Measurements from ENCODE around the gene FBXO47. TPM values are rescaled to one million over a fixed set of nuclear protein-coding genes. Genes with fewer than 3 reads are reported as not detected.
"Not testable (repeated sequence)": the region's sequence is repeated elsewhere in the genome, so short reads cannot be mapped to it uniquely, and the experiment has no call there.

FBXO47 gene
- total and polyA plus RNA-seq, 2 of the 13 experiments (the other 11 are each of a cell fraction or from before 2014, with no cell fraction given): not detected

DNA sequence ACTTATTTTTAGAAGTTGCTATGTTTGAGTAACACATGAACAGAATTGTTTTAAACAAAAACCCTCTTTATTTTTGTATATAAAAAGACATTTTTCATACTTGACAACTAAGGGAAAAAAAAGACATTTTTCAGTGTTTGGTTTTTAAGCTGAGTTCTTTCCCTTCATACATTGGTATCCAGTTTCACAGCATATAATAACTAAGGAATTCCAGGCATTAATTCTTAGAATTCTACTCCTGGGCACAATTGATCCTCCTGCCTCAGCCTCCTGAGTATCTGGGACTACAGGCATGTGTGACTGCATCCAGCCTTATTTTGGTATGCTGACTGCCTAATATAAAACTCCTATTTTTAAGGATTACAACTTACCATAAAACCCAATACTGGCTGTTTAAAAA, 8.4 kb downstream of the FBXO47 start (continued):
- TF ChIP-seq, protein P1, sequence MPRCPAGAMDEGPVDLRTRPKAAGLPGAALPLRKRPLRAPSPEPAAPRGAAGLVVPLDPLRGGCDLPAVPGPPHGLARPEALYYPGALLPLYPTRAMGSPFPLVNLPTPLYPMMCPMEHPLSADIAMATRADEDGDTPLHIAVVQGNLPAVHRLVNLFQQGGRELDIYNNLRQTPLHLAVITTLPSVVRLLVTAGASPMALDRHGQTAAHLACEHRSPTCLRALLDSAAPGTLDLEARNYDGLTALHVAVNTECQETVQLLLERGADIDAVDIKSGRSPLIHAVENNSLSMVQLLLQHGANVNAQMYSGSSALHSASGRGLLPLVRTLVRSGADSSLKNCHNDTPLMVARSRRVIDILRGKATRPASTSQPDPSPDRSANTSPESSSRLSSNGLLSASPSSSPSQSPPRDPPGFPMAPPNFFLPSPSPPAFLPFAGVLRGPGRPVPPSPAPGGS (CRISPR knock-in tag; IDR thresholded peaks at IDR 0.05): no peak
- TF ChIP-seq ZNF292 (CRISPR knock-in tag; IDR thresholded peaks at IDR 0.05; ENCODE audit: borderline replicate concordance, low read depth): no peak

- DNase-seq (ENCODE audit: low spot score) (no peak), FAIRE-seq (no peak), ATAC-seq (no peak)
- H3K27me3 ChIP-seq (ENCODE audit: control insufficient read depth in 1 of 2, insufficient read depth in 2 of 2, low read length in 2 of 2): no peaks in the 10 kb centered on the region
- ChIA-PET CTCF (ENCODE audit: low intra/inter-chr PET ratio, low total read pairs) (no interaction called here), POLR2A (no interaction called here)
- WGBS (ENCODE audit: low lambda C conversion rate): 0% methylated on average over 1 of the region's 1 CpG
- in situ Hi-C loops (cut with HindIII; ENCODE audit: extremely low pct_ligation_motif_present, low pct_unique_long_range_greater_than_20kb): no loop called here
- no peaks in the 10 kb centered on the region for H3K36me3 ChIP-seq (replicated peaks in 1 of 2; ENCODE audit: control insufficient read depth in 1 of 2, insufficient read depth in 2 of 2, low read length in 2 of 2)
- H4K20me1 ChIP-seq (ENCODE audit: insufficient read depth, low read length): no peaks in the 10 kb centered on the region
- no peak for TF ChIP-seq FOXP1 (IDR thresholded peaks at IDR 0.05)
- TF ChIP-seq FOXP1 (CRISPR knock-in tag; IDR thresholded peaks at IDR 0.05): no peak
- no peak for TF ChIP-seq SP2 (CRISPR knock-in tag; IDR thresholded peaks at IDR 0.05)
- no peak for TF ChIP-seq JUND (CRISPR knock-in tag; IDR thresholded peaks at IDR 0.05)
- no peak for TF ChIP-seq EHMT2 (IDR thresholded peaks at IDR 0.05; ENCODE audit: borderline replicate concordance, low read depth, low read length)
- TF ChIP-seq ZNF44 (CRISPR knock-in tag; IDR thresholded peaks at IDR 0.05): no peak
- no peak for TF ChIP-seq ZMAT5 (CRISPR knock-in tag; IDR thresholded peaks at IDR 0.05; ENCODE audit: borderline replicate concordance, low read depth)
- TF ChIP-seq ZNF546 (CRISPR knock-in tag; conservative IDR thresholded peaks at IDR 0.05): no peak
- TF ChIP-seq ZFX (CRISPR knock-in tag; IDR thresholded peaks at IDR 0.05; ENCODE audit: low read depth): no peak
- no peak for TF ChIP-seq FOSL1 (CRISPR knock-in tag; IDR thresholded peaks at IDR 0.05; ENCODE audit: borderline replicate concordance)
- no peak for TF ChIP-seq ZNF781 (CRISPR knock-in tag; IDR thresholded peaks at IDR 0.05; ENCODE audit: borderline replicate concordance, not compliant biosample characterization)
- TF ChIP-seq ZSCAN12 (CRISPR knock-in tag; IDR thresholded peaks at IDR 0.05): no peak
- TF ChIP-seq, protein P2, sequence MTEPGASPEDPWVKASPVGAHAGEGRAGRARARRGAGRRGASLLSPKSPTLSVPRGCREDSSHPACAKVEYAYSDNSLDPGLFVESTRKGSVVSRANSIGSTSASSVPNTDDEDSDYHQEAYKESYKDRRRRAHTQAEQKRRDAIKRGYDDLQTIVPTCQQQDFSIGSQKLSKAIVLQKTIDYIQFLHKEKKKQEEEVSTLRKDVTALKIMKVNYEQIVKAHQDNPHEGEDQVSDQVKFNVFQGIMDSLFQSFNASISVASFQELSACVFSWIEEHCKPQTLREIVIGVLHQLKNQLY (CRISPR knock-in tag; IDR thresholded peaks at IDR 0.05): no peak
- no peak for TF ChIP-seq KDM5B (CRISPR knock-in tag; IDR thresholded peaks at IDR 0.05; ENCODE audit: borderline replicate concordance)
- BruUV-seq (replicated peaks): no TSS peak
- H2AFZ ChIP-seq (ENCODE audit: low read length): no peak overlapping the region
- no peaks in the 10 kb centered on the region for H3K9me3 ChIP-seq (ENCODE audit: low read length)
- no peaks in the 10 kb centered on the region for H3K79me2 ChIP-seq (ENCODE audit: insufficient read depth, low read length)
- H3K4me1 ChIP-seq (ENCODE audit: insufficient read depth, low read length): no peaks in the 10 kb centered on the region
- no peak overlapping the region for H3K27ac ChIP-seq (ENCODE audit: extremely low read length, insufficient read depth, low read length)
- H3K4me2 ChIP-seq (ENCODE audit: low read depth, low read length): no peak overlapping the region
- H3K9ac ChIP-seq (ENCODE audit: insufficient read depth, low read depth, low read length): no peak overlapping the region
- H3K4me3 ChIP-seq (replicated peaks in 1 of 3; ENCODE audit: insufficient read depth in 1 of 3, low read depth in 2 of 3, low read length in 3 of 3): no peak overlapping the region
- intact Hi-C loops (cut with micrococcal nuclease; ENCODE audit: unreplicated experiment): no loop called here
Measured at GRCh38 chr17:38958326-38958725, 8.9 kb downstream of the FBXO47 start.

DNA sequence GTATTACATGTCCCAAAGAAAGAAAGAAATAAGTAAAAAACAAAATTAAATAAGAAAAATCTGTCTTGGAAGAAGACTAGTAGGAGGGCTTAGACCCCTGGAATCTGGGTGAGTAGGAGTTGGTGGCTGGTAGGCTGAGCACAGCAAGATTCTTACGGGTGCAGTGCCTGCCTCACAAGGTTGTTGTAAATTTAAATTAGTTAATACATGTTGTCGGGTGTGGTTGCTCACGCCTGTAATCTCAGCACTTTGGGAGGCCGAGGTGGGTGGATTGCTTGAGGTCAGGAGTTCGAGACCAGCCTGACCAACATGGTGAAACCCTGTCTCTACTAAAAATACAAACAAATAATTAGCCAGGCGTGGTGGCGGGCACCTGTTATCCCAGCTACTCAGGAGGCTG, 13.4 kb downstream of the FBXO47 start:
- H3K4me2 ChIP-seq (ENCODE audit: low read depth, low read length); CTCF ChIA-PET (ENCODE audit: low intra/inter-chr PET ratio, low total read pairs); H3K4me3 ChIP-seq (replicated peaks in 1 of 3; ENCODE audit: insufficient read depth in 1 of 3, low read depth in 2 of 3, low read length in 3 of 3); H3K27me3 ChIP-seq (ENCODE audit: control insufficient read depth in 1 of 2, insufficient read depth in 2 of 2, low read length in 2 of 2); H3K36me3 ChIP-seq (replicated peaks in 1 of 2; ENCODE audit: control insufficient read depth in 1 of 2, insufficient read depth in 2 of 2, low read length in 2 of 2); H3K9me3 ChIP-seq (ENCODE audit: low read length); H3K27ac ChIP-seq (ENCODE audit: extremely low read length, insufficient read depth, low read length); H2AFZ ChIP-seq (ENCODE audit: low read length); H3K4me1 ChIP-seq (ENCODE audit: insufficient read depth, low read length); FAIRE-seq; ATAC-seq; in situ Hi-C loops (cut with HindIII; ENCODE audit: extremely low pct_ligation_motif_present, low pct_unique_long_range_greater_than_20kb); DNase-seq (ENCODE audit: low spot score); H3K79me2 ChIP-seq (ENCODE audit: insufficient read depth, low read length); H4K20me1 ChIP-seq (ENCODE audit: insufficient read depth, low read length); intact Hi-C loops (cut with micrococcal nuclease; ENCODE audit: unreplicated experiment); H3K9ac ChIP-seq (ENCODE audit: insufficient read depth, low read depth, low read length); POLR2A ChIA-PET; BruUV-seq (replicated peaks): not testable (repeated sequence)
- WGBS (ENCODE audit: low lambda C conversion rate): 54% methylated on average over 7 of the region's 7 CpGs

Data from HepG2 (cell line).